Neural progenitor cell (in vitro differentiated cells): ENCODE measurements around the gene STK39. TPM values are rescaled to one million over a fixed set of nuclear protein-coding genes. Genes with fewer than 3 reads are reported as not detected.

ENCODE experiments used
- DNase-seq: peaks from one replicate; pipeline ENCODE4 v3.0.0-alpha.2; 2016; ENCODE audit warnings: low spot score
- H2AFZ ChIP-seq: fragments of 200-600 bp; sonication (generic); replicated peaks from 2 replicates; pipeline ENCODE4 v1.6.1; 2016; ENCODE audit warnings: antibody characterized with exemption
- H3F3A ChIP-seq: fragments of 200-600 bp; sonication (generic); 2 replicates; pipeline ENCODE4 v1.6.1; 2016; ENCODE audit warnings: antibody characterized with exemption, low read depth
- H3K27ac ChIP-seq: fragments of 200-600 bp; sonication (generic); 2 replicates; pipeline ENCODE4 v1.5.1; 2016; ENCODE audit warnings: mild to moderate bottlenecking
- H3K27me3 ChIP-seq: fragments of 200-600 bp; sonication (generic); 2 replicates; pipeline ENCODE4 v1.6.1; 2016; ENCODE audit warnings: mild to moderate bottlenecking, moderate library complexity
- H3K36me3 ChIP-seq: fragments of 200-600 bp; sonication (generic); 2 replicates; pipeline ENCODE4 v1.5.1; 2016
- H3K4me1 ChIP-seq: fragments of 200-600 bp; sonication (generic); 2 replicates; pipeline ENCODE4 v1.6.1; 2016; ENCODE audit warnings: mixed run types
- H3K4me2 ChIP-seq: fragments of 200-600 bp; sonication (generic); 2 replicates; pipeline ENCODE4 v1.6.1; 2016
- H3K4me3 ChIP-seq: fragments of 200-600 bp; sonication (generic); 2 replicates; pipeline ENCODE4 v1.5.1; 2016
- H3K79me2 ChIP-seq: fragments of 200-600 bp; sonication (generic); 2 replicates; pipeline ENCODE4 v1.6.1; 2016; ENCODE audit warnings: low read depth
- H3K9ac ChIP-seq: fragments of 200-600 bp; sonication (generic); 2 replicates; pipeline ENCODE4 v1.6.1; 2016
- H3K9me3 ChIP-seq: fragments of 200-600 bp; sonication (generic); 2 replicates; pipeline ENCODE4 v1.5.1; 2016; ENCODE audit warnings: low read depth
- H4K20me1 ChIP-seq: fragments of 200-600 bp; sonication (generic); 2 replicates; pipeline ENCODE4 v1.6.1; 2016; ENCODE audit warnings: low read depth
- H3K27ac Mint-ChIP-seq: 3 replicates; pipeline ENCODE4 v1.8.0; 2021; ENCODE audit warnings: mixed read lengths
- H3K27me3 Mint-ChIP-seq: 2 replicates; pipeline ENCODE4 v1.8.0; 2022; ENCODE audit warnings: low read depth, mild to moderate bottlenecking, inconsistent platforms, moderate library complexity, mixed read lengths; ENCODE audit not compliant: insufficient read depth
- H3K36me3 Mint-ChIP-seq: 3 replicates; pipeline ENCODE4 v1.8.0; 2021; ENCODE audit warnings: mixed read lengths
- H3K4me1 Mint-ChIP-seq: 3 replicates; pipeline ENCODE4 v1.8.0; 2021; ENCODE audit warnings: mixed read lengths
- H3K4me3 Mint-ChIP-seq: 3 replicates; pipeline ENCODE4 v1.8.0; 2021; ENCODE audit warnings: mild to moderate bottlenecking, moderate library complexity, mixed read lengths
- H3K9me3 Mint-ChIP-seq: 3 replicates; pipeline ENCODE4 v1.8.0; 2020; ENCODE audit warnings: mixed read lengths
- EZH2 ChIP-seq: fragments of 200-600 bp; sonication (generic); IDR thresholded peaks from 2 replicates; pipeline ENCODE4 v1.6.1; 2017; ENCODE audit warnings: antibody characterized with exemption, mild to moderate bottlenecking, moderate library complexity
- EZH2phosphoT487 ChIP-seq: fragments of 200-600 bp; sonication (generic); IDR thresholded peaks from 2 replicates; pipeline ENCODE4 v1.6.1; 2017; ENCODE audit warnings: antibody characterized with exemption
- total RNA-seq: library from RNA; depleted of rRNA; stranded (reverse); fragments of >200 nt; gene quantifications from 2 replicates; pipeline ENCODE4 v1.2.3, GENCODE V29; 2015; ENCODE audit warnings: low replicate concordance
- TF ChIP-seq, protein P1 (sequence below): fragments of 200-600 bp; sonication (generic); IDR thresholded peaks from 2 replicates; pipeline ENCODE4 v1.5.1; 2017; ENCODE audit warnings: antibody characterized with exemption, mild to moderate bottlenecking

The STK39 gene
- total RNA-seq, 1 donor from 2014 or later = 23.8 TPM

DNA sequence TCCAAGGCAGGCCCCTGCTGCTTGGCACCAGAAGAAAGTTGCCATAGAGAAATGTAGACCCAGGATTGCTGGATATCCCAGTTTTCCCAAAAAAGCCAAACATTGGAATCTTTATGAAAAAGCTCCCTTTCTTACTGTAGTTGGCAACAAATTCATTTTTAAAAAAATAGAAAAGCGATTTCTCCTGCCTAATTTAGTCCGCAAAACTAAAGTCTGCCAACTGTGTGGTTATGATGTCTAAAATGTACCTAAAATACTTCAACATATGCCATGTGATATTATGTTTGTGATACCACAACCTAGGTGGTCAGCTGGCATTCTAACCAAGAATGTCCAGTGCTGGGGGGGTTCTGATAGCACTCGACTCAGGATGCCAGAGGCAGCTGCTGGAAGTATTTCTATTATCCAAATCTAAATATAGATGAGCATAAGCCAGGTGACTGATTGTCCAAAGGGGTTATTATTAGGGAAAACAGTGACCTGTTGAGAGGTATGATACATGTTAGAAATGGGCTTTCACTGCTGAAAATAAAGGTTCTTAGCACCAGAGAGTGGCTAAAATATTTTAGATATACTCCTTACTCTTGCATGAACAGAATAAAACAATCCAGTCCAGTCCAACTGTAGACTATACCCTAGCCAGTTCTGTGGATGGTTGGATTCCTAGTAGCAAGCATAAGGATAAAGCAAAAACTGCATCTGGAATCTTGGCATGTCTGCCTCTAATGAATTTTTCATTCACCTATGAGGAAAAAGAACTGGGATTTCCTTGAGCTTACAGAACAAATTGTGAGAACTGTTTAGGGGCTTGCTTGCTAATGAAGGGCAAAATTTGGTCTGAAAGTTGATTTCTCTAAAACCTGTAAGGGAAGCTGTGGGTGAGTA lies 101.7 kb downstream of the STK39 start:
- Histone ChIP-seq H3K4me3 (no peak overlapping the region), H4K20me1 (no peaks in the 10 kb centered on the region), H2AFZ (no peak overlapping the region), H3K9ac (no peak overlapping the region), H3K4me1 (peaks cover 31% of the 10 kb centered on the region), H3K36me3 (no peaks in the 10 kb centered on the region), H3K27ac (no peak overlapping the region), H3K27me3 (no peaks in the 10 kb centered on the region), H3K9me3 (no peaks in the 10 kb centered on the region), H3K4me2 (no peak overlapping the region), H3F3A (no peaks in the 10 kb centered on the region), H3K79me2 (no peaks in the 10 kb centered on the region)
- Mint-ChIP-seq H3K4me1 (peaks cover 4% of the 10 kb centered on the region), H3K27me3 (peaks cover 3% of the 10 kb centered on the region), H3K27ac (no peak overlapping the region), H3K36me3 (peaks cover 8% of the 10 kb centered on the region), H3K9me3 (no peaks in the 10 kb centered on the region), H3K4me3 (no peak overlapping the region)
- TF ChIP-seq, protein P1, sequence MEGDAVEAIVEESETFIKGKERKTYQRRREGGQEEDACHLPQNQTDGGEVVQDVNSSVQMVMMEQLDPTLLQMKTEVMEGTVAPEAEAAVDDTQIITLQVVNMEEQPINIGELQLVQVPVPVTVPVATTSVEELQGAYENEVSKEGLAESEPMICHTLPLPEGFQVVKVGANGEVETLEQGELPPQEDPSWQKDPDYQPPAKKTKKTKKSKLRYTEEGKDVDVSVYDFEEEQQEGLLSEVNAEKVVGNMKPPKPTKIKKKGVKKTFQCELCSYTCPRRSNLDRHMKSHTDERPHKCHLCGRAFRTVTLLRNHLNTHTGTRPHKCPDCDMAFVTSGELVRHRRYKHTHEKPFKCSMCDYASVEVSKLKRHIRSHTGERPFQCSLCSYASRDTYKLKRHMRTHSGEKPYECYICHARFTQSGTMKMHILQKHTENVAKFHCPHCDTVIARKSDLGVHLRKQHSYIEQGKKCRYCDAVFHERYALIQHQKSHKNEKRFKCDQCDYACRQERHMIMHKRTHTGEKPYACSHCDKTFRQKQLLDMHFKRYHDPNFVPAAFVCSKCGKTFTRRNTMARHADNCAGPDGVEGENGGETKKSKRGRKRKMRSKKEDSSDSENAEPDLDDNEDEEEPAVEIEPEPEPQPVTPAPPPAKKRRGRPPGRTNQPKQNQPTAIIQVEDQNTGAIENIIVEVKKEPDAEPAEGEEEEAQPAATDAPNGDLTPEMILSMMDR = no peak
- no peak for TF ChIP-seq EZH2phosphoT487
- TF ChIP-seq EZH2 = no peak
- DNase-seq = no peak

DNA sequence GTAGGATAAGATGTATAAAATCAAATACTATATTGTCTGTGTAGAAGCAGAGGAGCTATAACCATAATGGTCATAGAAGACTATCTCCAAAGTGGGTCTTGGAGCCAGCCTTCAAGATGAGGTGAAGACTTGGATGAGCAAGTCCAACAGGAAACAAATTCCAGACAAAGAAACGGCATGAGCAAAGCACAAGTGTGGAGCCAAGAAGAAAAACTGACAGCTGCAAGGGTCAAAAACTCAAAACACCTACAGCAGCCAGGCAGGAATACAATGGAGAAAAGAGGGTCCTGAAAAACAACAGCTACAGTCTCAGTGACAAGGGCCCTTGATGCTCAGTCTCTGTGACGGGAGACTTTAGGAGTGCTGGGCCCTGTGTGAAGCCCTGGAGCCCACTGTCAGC lies 102.4 kb downstream of the STK39 start:
- Histone ChIP-seq H3K27ac (no peak overlapping the region), H3K9ac (no peak overlapping the region), H3F3A (no peaks in the 10 kb centered on the region), H4K20me1 (no peaks in the 10 kb centered on the region), H3K36me3 (no peaks in the 10 kb centered on the region), H3K4me2 (no peak overlapping the region), H3K4me3 (no peak overlapping the region), H3K4me1 (peaks cover 31% of the 10 kb centered on the region), H3K27me3 (no peaks in the 10 kb centered on the region), H3K79me2 (no peaks in the 10 kb centered on the region), H3K9me3 (no peaks in the 10 kb centered on the region), H2AFZ (no peak overlapping the region)
- DNase-seq = no peak
- H3K36me3 Mint-ChIP-seq = peaks cover 7% of the 10 kb centered on the region
- no peak overlapping the region for H3K4me3 Mint-ChIP-seq
- H3K27ac Mint-ChIP-seq = no peak overlapping the region
- H3K9me3 Mint-ChIP-seq = no peaks in the 10 kb centered on the region
- peaks cover 3% of the 10 kb centered on the region for H3K27me3 Mint-ChIP-seq
- TF ChIP-seq EZH2phosphoT487 (no peak), EZH2 (no peak)
- TF ChIP-seq, protein P1 = no peak
- H3K4me1 Mint-ChIP-seq = peaks cover 7% of the 10 kb centered on the region

DNA sequence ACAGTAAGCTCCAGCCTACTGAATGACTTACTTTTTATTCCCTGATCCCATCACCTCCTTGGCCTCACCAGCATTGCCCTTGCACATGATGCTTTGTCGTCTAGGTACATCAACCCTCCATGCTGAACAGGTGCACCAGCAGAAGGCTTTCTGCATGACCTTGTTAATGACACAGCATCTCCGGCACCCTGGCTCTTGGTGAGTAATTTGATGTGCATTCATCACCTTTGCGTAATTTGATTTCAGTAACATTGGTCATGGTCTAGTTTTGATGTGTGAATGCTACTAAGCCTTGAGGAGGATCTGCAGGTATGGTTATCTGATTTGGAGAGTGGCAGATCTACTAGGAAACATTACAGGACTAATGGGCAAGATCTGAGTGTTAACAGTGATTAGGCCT lies 103.6 kb downstream of the STK39 start:
- H2AFZ ChIP-seq = no peak overlapping the region
- Mint-ChIP-seq H3K4me1 (peaks cover 18% of the 10 kb centered on the region), H3K4me3 (no peak overlapping the region), H3K27me3 (peaks cover 3% of the 10 kb centered on the region), H3K27ac (no peak overlapping the region), H3K9me3 (no peaks in the 10 kb centered on the region), H3K36me3 (peaks cover 9% of the 10 kb centered on the region)
- TF ChIP-seq EZH2 = no peak
- no peak for TF ChIP-seq EZH2phosphoT487
- H3K4me2 ChIP-seq = no peak overlapping the region
- no peaks in the 10 kb centered on the region for H3K36me3 ChIP-seq
- no peaks in the 10 kb centered on the region for H3K79me2 ChIP-seq
- no peaks in the 10 kb centered on the region for H4K20me1 ChIP-seq
- DNase-seq = no peak
- H3K27ac ChIP-seq = no peak overlapping the region
- H3F3A ChIP-seq = peaks cover 10% of the 10 kb centered on the region
- no peaks in the 10 kb centered on the region for H3K27me3 ChIP-seq
- no peak overlapping the region for H3K4me3 ChIP-seq
- no peaks in the 10 kb centered on the region for H3K9me3 ChIP-seq
- H3K9ac ChIP-seq = no peak overlapping the region
- peaks cover 35% of the 10 kb centered on the region for H3K4me1 ChIP-seq

DNA sequence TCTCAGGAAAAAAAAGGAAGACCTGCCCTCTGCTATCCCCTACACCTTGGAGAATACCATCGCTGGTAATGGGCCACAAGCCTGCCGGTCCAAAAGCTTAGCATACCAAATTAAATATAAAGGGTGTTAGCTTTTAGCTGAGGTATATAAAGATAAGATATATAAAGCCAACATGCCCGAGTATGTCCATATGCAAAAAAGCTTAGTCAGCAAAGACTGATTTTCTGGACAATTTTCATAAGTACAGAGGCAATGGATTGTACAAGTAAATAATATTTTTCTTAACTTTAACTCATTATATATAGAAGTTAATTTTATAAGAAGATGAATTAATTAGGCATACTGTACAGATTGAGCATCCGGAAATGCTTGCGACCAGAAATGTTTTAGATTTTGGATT lies 106.5 kb downstream of the STK39 start:
- H3K27ac ChIP-seq = no peak overlapping the region
- H3K36me3 ChIP-seq = no peaks in the 10 kb centered on the region
- DNase-seq = no peak
- H3K4me3 Mint-ChIP-seq = no peak overlapping the region
- H3F3A ChIP-seq = peaks cover 36% of the 10 kb centered on the region
- no peak overlapping the region for H3K4me3 ChIP-seq
- no peak overlapping the region for H3K9ac ChIP-seq
- H3K27ac Mint-ChIP-seq = no peak overlapping the region
- no peaks in the 10 kb centered on the region for H3K9me3 Mint-ChIP-seq
- no peak overlapping the region for H2AFZ ChIP-seq
- no peaks in the 10 kb centered on the region for H3K27me3 ChIP-seq
- H3K36me3 Mint-ChIP-seq = peaks cover 11% of the 10 kb centered on the region
- peaks cover 42% of the 10 kb centered on the region for H3K4me1 Mint-ChIP-seq
- no peaks in the 10 kb centered on the region for H3K9me3 ChIP-seq
- no peak overlapping the region for H3K4me2 ChIP-seq
- no peaks in the 10 kb centered on the region for H3K79me2 ChIP-seq
- peaks cover 3% of the 10 kb centered on the region for H3K27me3 Mint-ChIP-seq
- TF ChIP-seq, protein P1 = no peak
- TF ChIP-seq EZH2 (no peak), EZH2phosphoT487 (no peak)
- peaks cover 35% of the 10 kb centered on the region for H3K4me1 ChIP-seq
- peaks cover 6% of the 10 kb centered on the region for H4K20me1 ChIP-seq
